Brain microvascular endothelial cell (primary cell): ENCODE results near the gene C6orf52.

Source experiments
- DNase-seq: peaks from one replicate; pipeline ENCODE4 v3.0.0-alpha.2; 2020
- H3K27ac ChIP-seq: fragments of 250-450 bp; sonication (Bioruptor Pico); 2 replicates; pipeline ENCODE4 v1.5.1; 2020; ENCODE audit warnings: mild to moderate bottlenecking, moderate library complexity
- H3K27me3 ChIP-seq: fragments of 250-450 bp; sonication (Bioruptor Pico); replicated peaks from 2 replicates; pipeline ENCODE4 v1.5.1; 2020; ENCODE audit warnings: mild to moderate bottlenecking
- H3K36me3 ChIP-seq: fragments of 250-450 bp; sonication (Bioruptor Pico); replicated peaks from 2 replicates; pipeline ENCODE4 v1.5.1; 2020; ENCODE audit warnings: mild to moderate bottlenecking
- H3K4me3 ChIP-seq: 2 replicates; pipeline ENCODE4 v1.5.1; 2011; ENCODE audit warnings: low read depth, mild to moderate bottlenecking, control low read depth, low read length, moderate library complexity
- CTCF ChIP-seq: IDR thresholded peaks from 2 replicates; pipeline ENCODE4 v1.5.1; 2011; ENCODE audit warnings: low read depth, mild to moderate bottlenecking, moderate library complexity, low read length, control low read depth, inconsistent platforms; ENCODE audit errors: missing control alignments
- in situ Hi-C: cut with HindIII; loops from 2 replicates; pipeline ENCODE4 v1.10.0; 2017; ENCODE audit warnings: low sequenced_read_pairs, low pct_ligation_motif_present

The C6orf52 gene

GRCh38 chr6:10733863-10734262 is 39.4 kb upstream of the C6orf52 start:
- H3K4me3 ChIP-seq = no peak overlapping the region
- H3K27me3 ChIP-seq = no peaks in the 10 kb centered on the region
- in situ Hi-C loops = no loop called here
- no peak overlapping the region for H3K27ac ChIP-seq
- peaks cover 7% of the 10 kb centered on the region for H3K36me3 ChIP-seq
- TF ChIP-seq CTCF = no peak
- no peak for DNase-seq

- H3K27me3 ChIP-seq = no peaks in the 10 kb centered on the region
- in situ Hi-C loops = no loop called here
- no peak for DNase-seq
- TF ChIP-seq CTCF = no peak
- H3K4me3 ChIP-seq = no peak overlapping the region
- peaks cover 10% of the 10 kb centered on the region for H3K36me3 ChIP-seq
- no peak overlapping the region for H3K27ac ChIP-seq
Observed at GRCh38 chr6:10733151-10733715, 38.8 kb upstream of the C6orf52 start.

GRCh38 chr6:10730254-10730653 is 35.8 kb upstream of the C6orf52 start:
- H3K36me3 ChIP-seq = peaks cover 25% of the 10 kb centered on the region
- TF ChIP-seq CTCF = no peak
- H3K27me3 ChIP-seq = no peaks in the 10 kb centered on the region
- no peak for DNase-seq
- in situ Hi-C loops = no loop called here
- no peak overlapping the region for H3K27ac ChIP-seq
- no peak overlapping the region for H3K4me3 ChIP-seq

- Histone ChIP-seq H3K4me3 (no peak overlapping the region), H3K27me3 (no peaks in the 10 kb centered on the region), H3K27ac (no peak overlapping the region), H3K36me3 (peaks cover 23% of the 10 kb centered on the region)
- DNase-seq = no peak
- no peak for TF ChIP-seq CTCF
- in situ Hi-C loops = no loop called here
Observed at GRCh38 chr6:10725716-10726115, 31.3 kb upstream of the C6orf52 start.

- no peak for TF ChIP-seq CTCF
- H3K36me3 ChIP-seq = peaks cover 22% of the 10 kb centered on the region
- in situ Hi-C loops = no loop called here
- no peak overlapping the region for H3K4me3 ChIP-seq
- H3K27me3 ChIP-seq = no peaks in the 10 kb centered on the region
- no peak overlapping the region for H3K27ac ChIP-seq
- no peak for DNase-seq
Observed at GRCh38 chr6:10725044-10725443, 30.6 kb upstream of the C6orf52 start.

- in situ Hi-C loops = no loop called here
- Histone ChIP-seq H3K27me3 (no peaks in the 10 kb centered on the region), H3K4me3 (peak overlapping the region; percentile 76), H3K27ac (peak overlapping the region; percentile 75), H3K36me3 (peaks cover 15% of the 10 kb centered on the region)
- no peak for TF ChIP-seq CTCF
- DNase-seq = no peak
Observed at GRCh38 chr6:10723567-10723881, 29.1 kb upstream of the C6orf52 start.
